NB4 (cell line): ENCODE measurements around the gene RAB12.

ENCODE experiments used
- DNase-seq: peaks from one replicate; pipeline ENCODE4 v3.0.0; 2010; ENCODE audit warnings: low read depth
- H3K4me3 ChIP-seq: one replicate; pipeline ENCODE4 v1.5.1; 2011; ENCODE audit warnings: mild to moderate bottlenecking, low read depth, low read length, moderate library complexity
- CTCF ChIP-seq: IDR thresholded peaks from one replicate; pipeline ENCODE4 v1.5.1; 2012; ENCODE audit warnings: low read depth, low read length
- MAX ChIP-seq: IDR thresholded peaks from 2 replicates; pipeline ENCODE4 v1.6.1; 2011; ENCODE audit warnings: low read depth, low read length
- MYC ChIP-seq: IDR thresholded peaks from 2 replicates; pipeline ENCODE4 v1.6.1; 2011; ENCODE audit warnings: low read depth, low read length
- POLR2A ChIP-seq: IDR thresholded peaks from 2 replicates; pipeline ENCODE4 v1.6.1; 2011; ENCODE audit warnings: mild to moderate bottlenecking; ENCODE audit not compliant: insufficient read length; ENCODE audit errors: extremely low read depth

The RAB12 gene, protein sequence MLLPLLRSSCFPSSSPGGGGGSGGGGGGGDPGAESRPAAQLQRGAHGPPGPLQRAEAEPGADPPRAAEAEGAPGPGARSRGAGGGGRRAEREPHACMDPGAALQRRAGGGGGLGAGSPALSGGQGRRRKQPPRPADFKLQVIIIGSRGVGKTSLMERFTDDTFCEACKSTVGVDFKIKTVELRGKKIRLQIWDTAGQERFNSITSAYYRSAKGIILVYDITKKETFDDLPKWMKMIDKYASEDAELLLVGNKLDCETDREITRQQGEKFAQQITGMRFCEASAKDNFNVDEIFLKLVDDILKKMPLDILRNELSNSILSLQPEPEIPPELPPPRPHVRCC

GRCh38 chr18:8608795-8609658 is at the start of gene RAB12:
Gene RAB12, plus strand, starts transcription at chr18:8609437. Its CDS starts 3 bp downstream, at chr18:8609440.
- TF ChIP-seq MAX (no peak), POLR2A (peak; percentile 33), CTCF (no peak)
- peak; percentile 88 for DNase-seq
- peak within 1 kb of the TSS; percentile 82 for H3K4me3 ChIP-seq

- no peak for TF ChIP-seq MYC
- TF ChIP-seq POLR2A = no peak
- TF ChIP-seq CTCF = no peak
- TF ChIP-seq MAX = no peak
- no peak overlapping the region for H3K4me3 ChIP-seq
Measured at GRCh38 chr18:8559612-8560186, 49.5 kb upstream of the RAB12 start.

DNA sequence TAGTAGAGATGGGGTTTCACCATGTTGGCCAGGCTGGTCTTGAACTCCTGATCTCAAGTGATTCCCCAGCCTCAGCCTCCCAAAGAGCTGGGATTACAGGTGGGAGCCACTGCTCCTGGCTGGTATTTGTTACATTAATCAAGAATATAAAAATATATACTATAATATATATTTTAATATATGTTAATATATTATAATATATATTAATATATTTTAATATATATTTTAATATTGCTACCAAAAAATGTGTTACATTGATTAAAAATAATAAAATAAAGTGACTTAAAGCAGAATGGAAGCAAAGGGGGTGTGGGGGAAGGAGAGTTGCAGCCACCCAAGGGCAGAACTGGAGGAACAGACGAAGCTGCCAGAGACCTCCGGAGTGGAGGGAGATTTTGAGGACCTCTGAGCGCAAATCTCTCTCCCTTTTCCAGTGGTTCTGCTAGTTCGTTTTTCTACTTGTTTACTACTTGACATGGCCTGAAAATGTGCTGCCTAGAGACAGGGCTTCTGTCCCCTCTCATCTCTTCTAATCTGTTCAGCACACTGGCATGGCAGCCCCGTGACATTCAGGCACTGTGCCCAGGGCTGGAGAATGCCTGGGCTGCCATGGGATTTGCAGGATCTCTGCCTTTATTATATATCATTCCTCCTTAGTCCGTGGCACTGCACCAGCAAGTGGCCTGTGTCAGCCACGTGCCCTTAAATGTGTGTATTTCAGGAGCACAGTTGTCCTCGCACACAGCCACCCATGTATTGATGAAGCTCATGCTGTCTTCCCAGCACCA is 47.9 kb upstream of the RAB12 start:
- H3K4me3 ChIP-seq = no peak overlapping the region
- no peak for DNase-seq
- no peak for TF ChIP-seq POLR2A
- TF ChIP-seq MAX = no peak
- no peak for TF ChIP-seq CTCF
- no peak for TF ChIP-seq MYC

More at GRCh38 chr18:8559612-8560186, 49.5 kb upstream of the RAB12 start:
- DNase-seq = no peak

- DNase-seq = no peak
- H3K4me3 ChIP-seq = no peak overlapping the region
- TF ChIP-seq POLR2A (no peak), CTCF (no peak), MYC (no peak), MAX (no peak)
Measured at GRCh38 chr18:8562070-8562469, 47.2 kb upstream of the RAB12 start.

DNA sequence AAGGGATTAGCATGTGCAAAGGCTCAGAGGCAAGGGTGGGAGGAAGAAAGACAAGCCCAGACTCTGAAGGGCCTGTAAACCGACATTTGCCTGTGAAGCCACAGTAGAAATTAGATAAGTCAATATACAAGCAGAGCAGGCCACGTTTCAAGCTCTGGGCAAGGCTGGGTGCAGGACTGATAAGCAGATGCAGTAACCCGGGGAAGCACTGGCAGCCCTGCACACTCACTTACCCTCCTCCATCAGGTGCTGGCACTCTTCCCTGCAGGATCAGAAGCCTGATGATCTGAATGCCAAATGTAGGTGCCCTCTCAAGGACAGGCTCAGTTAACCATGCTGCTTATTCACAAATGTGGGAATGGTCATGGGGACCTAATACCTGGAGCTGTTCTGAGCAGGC is 46.3 kb upstream of the RAB12 start:
- DNase-seq = no peak
- TF ChIP-seq CTCF = no peak
- no peak for TF ChIP-seq MYC
- TF ChIP-seq POLR2A = no peak
- no peak for TF ChIP-seq MAX
- no peak overlapping the region for H3K4me3 ChIP-seq
